Measurements from ENCODE around the gene STT3B. TPM values are rescaled to one million over a fixed set of nuclear protein-coding genes. Genes with fewer than 3 reads are reported as not detected.

The STT3B gene
- total and polyA plus RNA-seq, 2 of the 13 experiments (the other 11 are each of a cell fraction or from before 2014, with no cell fraction given): 85.0 to 205 TPM

GRCh38 chr3:31531992-31532586 is 636 bp upstream of the STT3B start (continued):
- TF ChIP-seq XBP1 (CRISPR knock-in tag; IDR thresholded peaks at IDR 0.05) (peak; percentile 58), ZNF672 (CRISPR knock-in tag; IDR thresholded peaks at IDR 0.05) (0 out of 2 replicates have a peak, but pooled peaks have one; percentile 80), ZFP82 (CRISPR knock-in tag; IDR thresholded peaks at IDR 0.05; ENCODE audit: borderline replicate concordance) (no peak), SIX1 (CRISPR knock-in tag; IDR thresholded peaks at IDR 0.05; ENCODE audit: borderline replicate concordance) (peak; percentile 10; the same call in 1 of the 2 replicates), AHDC1 (CRISPR knock-in tag; IDR thresholded peaks at IDR 0.05; ENCODE audit: borderline replicate concordance) (peak; percentile 55; the same call in 1 of the 2 replicates), ZNF251 (CRISPR knock-in tag; IDR thresholded peaks at IDR 0.05) (no peak), ZNF430 (CRISPR knock-in tag; IDR thresholded peaks at IDR 0.05) (peak; percentile 90), KDM5A (IDR thresholded peaks at IDR 0.05; ENCODE audit: borderline replicate concordance, low read length) (no peak), HOXD1 (CRISPR knock-in tag; IDR thresholded peaks at IDR 0.05) (peak; percentile 91), MXD3 (CRISPR knock-in tag; IDR thresholded peaks at IDR 0.05) (peak; percentile 95), TGIF2 (CRISPR knock-in tag; IDR thresholded peaks at IDR 0.05) (no peak; the same call in 1 of the 2 replicates), PCBP1 (IDR thresholded peaks at IDR 0.05; ENCODE audit: borderline replicate concordance, low read depth, low read length) (no peak), GATA4 (IDR thresholded peaks at IDR 0.05; ENCODE audit: borderline replicate concordance, low read depth) (peak; percentile 76; the same call in 1 of the 2 replicates), PTBP1 (IDR thresholded peaks at IDR 0.05; ENCODE audit: low read depth, low read length, poor library complexity, severe bottlenecking) (peak; percentile 84), ZNF530 (CRISPR knock-in tag; IDR thresholded peaks at IDR 0.05; ENCODE audit: low read depth) (no peak), ZNF550 (CRISPR knock-in tag; IDR thresholded peaks at IDR 0.05; ENCODE audit: borderline replicate concordance) (0 out of 2 replicates have a peak, but pooled peaks have one; percentile 20), IKZF5 (CRISPR knock-in tag; IDR thresholded peaks at IDR 0.05) (peak; percentile 70; the same call in 1 of the 2 replicates), TRAFD1 (CRISPR knock-in tag; IDR thresholded peaks at IDR 0.05; ENCODE audit: borderline replicate concordance) (peak; percentile 82; the same call in 1 of the 2 replicates), ZC3H4 (CRISPR knock-in tag; IDR thresholded peaks at IDR 0.05; ENCODE audit: borderline replicate concordance) (0 out of 2 replicates have a peak, but pooled peaks have one; percentile 18), ZNF678 (CRISPR knock-in tag; IDR thresholded peaks at IDR 0.05) (no peak; the same call in 1 of the 2 replicates), ZNF552 (CRISPR knock-in tag; IDR thresholded peaks at IDR 0.05; ENCODE audit: borderline replicate concordance) (peak; percentile 84; the same call in 1 of the 2 replicates)
